KMS-11 (cell line): ENCODE data around the gene TRIOBP.

Source experiments
- H2AFZ ChIP-seq: fragments of 200-600 bp; sonication (generic); 2 replicates; pipeline ENCODE4 v1.6.1; 2016; ENCODE audit warnings: antibody characterized with exemption, mixed run types, low read depth
- H3K27ac ChIP-seq: fragments of 200-600 bp; sonication (generic); 2 replicates; pipeline ENCODE4 v1.6.1; 2016; ENCODE audit warnings: mild to moderate bottlenecking, mixed run types
- H3K27me3 ChIP-seq: fragments of 200-600 bp; sonication (generic); 2 replicates; pipeline ENCODE4 v1.6.1; 2017; ENCODE audit warnings: mild to moderate bottlenecking, low read depth, mixed run types, moderate library complexity; ENCODE audit not compliant: insufficient read depth
- H3K36me3 ChIP-seq: fragments of 200-600 bp; sonication (generic); 2 replicates; pipeline ENCODE4 v1.6.1; 2017; ENCODE audit warnings: mild to moderate bottlenecking, mixed run types; ENCODE audit not compliant: insufficient read depth
- H3K4me1 ChIP-seq: fragments of 200-600 bp; sonication (generic); 2 replicates; pipeline ENCODE4 v1.6.1; 2016; ENCODE audit warnings: mild to moderate bottlenecking, low read depth, mixed run types; ENCODE audit not compliant: poor library complexity, severe bottlenecking
- H3K4me2 ChIP-seq: fragments of 200-600 bp; sonication (generic); 2 replicates; pipeline ENCODE4 v1.7.0; 2016; ENCODE audit warnings: mild to moderate bottlenecking, mixed run types
- H3K4me3 ChIP-seq: fragments of 200-600 bp; sonication (generic); IDR thresholded peaks from 2 replicates; pipeline ENCODE4 v1.6.1; 2017; ENCODE audit warnings: low read depth, low read length, mixed read lengths; ENCODE audit not compliant: insufficient read depth
- H3K79me2 ChIP-seq: fragments of 200-600 bp; sonication (generic); 2 replicates; pipeline ENCODE4 v1.6.1; 2016; ENCODE audit warnings: low read depth, mixed run types; ENCODE audit not compliant: insufficient read depth
- H3K9ac ChIP-seq: fragments of 200-600 bp; sonication (generic); 2 replicates; pipeline ENCODE4 v1.6.1; 2016; ENCODE audit warnings: mild to moderate bottlenecking, mixed run types
- H4K20me1 ChIP-seq: fragments of 200-600 bp; sonication (generic); 2 replicates; pipeline ENCODE4 v1.6.1; 2016; ENCODE audit warnings: mild to moderate bottlenecking, mixed run types; ENCODE audit not compliant: insufficient read depth
- CTCF ChIP-seq: fragments of 200-600 bp; sonication (generic); conservative IDR thresholded peaks from 2 replicates; pipeline ENCODE4 v1.6.1; 2017; ENCODE audit warnings: low read depth, mild to moderate bottlenecking, antibody characterized with exemption, low read length, moderate library complexity, mixed read lengths

The TRIOBP gene

GRCh38 chr22:37697538-37697835 is 639 bp downstream of the TRIOBP start:
- Histone ChIP-seq H3K79me2 (no peaks in the 10 kb centered on the region), H3K27ac (no peak overlapping the region), H3K4me2 (no peak overlapping the region)

GRCh38 chr22:37701141-37701786 is 4.4 kb downstream of the TRIOBP start:
- H4K20me1 ChIP-seq: no peaks in the 10 kb centered on the region
- H3K27me3 ChIP-seq: no peaks in the 10 kb centered on the region
- no peak overlapping the region for H2AFZ ChIP-seq
- no peak overlapping the region for H3K27ac ChIP-seq
- TF ChIP-seq CTCF: no peak
- H3K9ac ChIP-seq: no peak overlapping the region
- H3K4me2 ChIP-seq: no peak overlapping the region
- H3K4me3 ChIP-seq: no peak overlapping the region
- H3K79me2 ChIP-seq: no peaks in the 10 kb centered on the region
- no peaks in the 10 kb centered on the region for H3K36me3 ChIP-seq
- H3K4me1 ChIP-seq: no peaks in the 10 kb centered on the region

More at GRCh38 chr22:37697538-37697835, 639 bp downstream of the TRIOBP start:
- H3K4me1 ChIP-seq: no peaks in the 10 kb centered on the region
- no peak overlapping the region for H3K9ac ChIP-seq
- H2AFZ ChIP-seq: no peak overlapping the region
- H3K36me3 ChIP-seq: no peaks in the 10 kb centered on the region
- no peak overlapping the region for H3K4me3 ChIP-seq
- H4K20me1 ChIP-seq: no peaks in the 10 kb centered on the region
- TF ChIP-seq CTCF: no peak
- no peaks in the 10 kb centered on the region for H3K27me3 ChIP-seq

GRCh38 chr22:37703906-37704305 is 7.1 kb downstream of the TRIOBP start:
- no peak for TF ChIP-seq CTCF
- Histone ChIP-seq H3K4me3 (no peak overlapping the region), H3K79me2 (no peaks in the 10 kb centered on the region), H3K4me1 (peaks cover 1% of the 10 kb centered on the region), H3K27ac (no peak overlapping the region), H4K20me1 (no peaks in the 10 kb centered on the region), H3K36me3 (no peaks in the 10 kb centered on the region), H3K27me3 (no peaks in the 10 kb centered on the region), H3K9ac (no peak overlapping the region), H3K4me2 (no peak overlapping the region), H2AFZ (no peak overlapping the region)

GRCh38 chr22:37704645-37705044 is 7.8 kb downstream of the TRIOBP start:
- H3K79me2 ChIP-seq: no peaks in the 10 kb centered on the region
- no peaks in the 10 kb centered on the region for H3K36me3 ChIP-seq
- TF ChIP-seq CTCF: no peak

More at GRCh38 chr22:37704645-37705044, 7.8 kb downstream of the TRIOBP start:
- Histone ChIP-seq H3K4me1 (peaks cover 8% of the 10 kb centered on the region), H4K20me1 (no peaks in the 10 kb centered on the region), H2AFZ (no peak overlapping the region), H3K4me2 (no peak overlapping the region), H3K9ac (no peak overlapping the region), H3K4me3 (no peak overlapping the region), H3K27ac (no peak overlapping the region), H3K27me3 (no peaks in the 10 kb centered on the region)
